ENCODE measurements around the gene LTBP3. TPM values are rescaled to one million over a fixed set of nuclear protein-coding genes. Genes with fewer than 3 reads are reported as not detected.

The LTBP3 gene
- total and polyA plus RNA-seq, 2 of the 13 experiments (the other 11 are each of a cell fraction or from before 2014, with no cell fraction given): 12.2 to 68.1 TPM

DNA sequence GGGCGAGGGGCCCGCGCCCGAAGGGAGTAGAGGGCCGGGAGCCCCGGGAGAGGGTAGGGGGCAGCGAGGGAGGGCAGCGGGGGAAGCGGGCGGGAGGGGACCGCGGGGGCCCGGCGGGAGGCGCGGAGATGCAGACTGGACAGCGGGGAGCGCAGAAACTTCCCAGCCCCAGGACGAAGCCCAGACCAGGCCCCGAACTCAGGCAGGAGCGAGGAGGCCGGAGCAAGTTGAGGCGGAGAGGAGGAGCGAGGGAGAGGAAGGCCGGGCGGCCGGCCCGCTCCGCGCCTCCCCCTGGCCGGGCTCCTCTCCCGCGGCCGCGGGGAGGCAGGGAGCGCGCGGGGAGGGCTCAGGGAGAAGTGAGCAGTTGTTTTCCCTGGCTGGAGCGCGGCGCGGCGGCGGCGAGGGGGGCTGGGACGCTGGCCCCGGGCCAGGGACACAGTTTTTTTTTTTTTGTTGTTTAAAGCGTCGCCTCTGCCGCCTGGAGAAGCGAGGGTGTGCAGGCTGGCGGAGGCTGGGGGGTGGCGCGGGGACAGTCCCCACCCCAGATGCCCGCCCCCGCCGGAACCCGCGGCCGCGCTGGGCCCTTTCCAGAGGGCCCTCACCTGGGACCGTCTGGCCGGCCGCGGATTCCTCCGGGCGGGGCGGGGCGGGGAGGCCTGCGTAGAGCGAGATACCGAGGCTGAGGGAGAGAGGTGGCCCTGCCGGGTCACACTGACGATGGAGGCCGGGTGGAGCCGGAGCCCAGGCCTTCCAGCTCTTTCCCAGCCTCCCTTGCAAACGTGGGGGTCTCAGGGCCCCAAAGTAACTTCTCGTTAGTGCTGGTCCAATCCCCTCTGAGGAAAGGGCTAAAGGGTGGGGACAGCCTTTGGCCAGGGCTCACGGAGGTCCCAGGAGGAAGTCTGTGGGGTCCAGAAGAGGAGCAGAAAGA lies at the start of gene LTBP3 (continued):
- TF ChIP-seq PCBP1 (IDR thresholded peaks at IDR 0.05; ENCODE audit: borderline replicate concordance, low read depth, low read length): no peak
- TF ChIP-seq IKZF4 (CRISPR knock-in tag; IDR thresholded peaks at IDR 0.05; ENCODE audit: borderline replicate concordance, low read depth, not compliant biosample characterization): peak; percentile 60
- no peak for TF ChIP-seq ZNF747 (CRISPR knock-in tag; IDR thresholded peaks at IDR 0.05; ENCODE audit: borderline replicate concordance)
- TF ChIP-seq TP53 (CRISPR knock-in tag; conservative IDR thresholded peaks at IDR 0.05): no peak
- TF ChIP-seq HHEX (CRISPR knock-in tag; IDR thresholded peaks at IDR 0.05): no peak
- TF ChIP-seq ZBTB7B (CRISPR knock-in tag; IDR thresholded peaks at IDR 0.05): peak; percentile 53; the same call in 1 of the 2 replicates
- TF ChIP-seq, protein P1, sequence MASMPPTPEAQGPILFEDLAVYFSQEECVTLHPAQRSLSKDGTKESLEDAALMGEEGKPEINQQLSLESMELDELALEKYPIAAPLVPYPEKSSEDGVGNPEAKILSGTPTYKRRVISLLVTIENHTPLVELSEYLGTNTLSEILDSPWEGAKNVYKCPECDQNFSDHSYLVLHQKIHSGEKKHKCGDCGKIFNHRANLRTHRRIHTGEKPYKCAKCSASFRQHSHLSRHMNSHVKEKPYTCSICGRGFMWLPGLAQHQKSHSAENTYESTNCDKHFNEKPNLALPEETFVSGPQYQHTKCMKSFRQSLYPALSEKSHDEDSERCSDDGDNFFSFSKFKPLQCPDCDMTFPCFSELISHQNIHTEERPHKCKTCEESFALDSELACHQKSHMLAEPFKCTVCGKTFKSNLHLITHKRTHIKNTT (CRISPR knock-in tag; IDR thresholded peaks at IDR 0.05): no peak
- no peak for TF ChIP-seq ZNF431 (CRISPR knock-in tag; IDR thresholded peaks at IDR 0.05; ENCODE audit: borderline replicate concordance, low read depth)
- TF ChIP-seq FOXK2 (IDR thresholded peaks at IDR 0.05): no peak
- TF ChIP-seq CREM (IDR thresholded peaks at IDR 0.05): no peak
- no peak for TF ChIP-seq CREM (CRISPR knock-in tag; IDR thresholded peaks at IDR 0.05)
- no peak for TF ChIP-seq RFX5 (IDR thresholded peaks at IDR 0.05; ENCODE audit: low read depth, low read length)
- no peak for TF ChIP-seq ZMYM4 (CRISPR knock-in tag; IDR thresholded peaks at IDR 0.05)
- no peak for TF ChIP-seq KAT2B (IDR thresholded peaks at IDR 0.05; ENCODE audit: borderline replicate concordance, low read depth, low read length)
- no peak for TF ChIP-seq ZNF33B (CRISPR knock-in tag; IDR thresholded peaks at IDR 0.05)
- TF ChIP-seq NAIF1 (CRISPR knock-in tag; IDR thresholded peaks at IDR 0.05; ENCODE audit: borderline replicate concordance): no peak
- peak; percentile 36; the same call in 1 of the 2 replicates for TF ChIP-seq SAP130 (CRISPR knock-in tag; IDR thresholded peaks at IDR 0.05; ENCODE audit: low read depth)
- TF ChIP-seq, protein P2, sequence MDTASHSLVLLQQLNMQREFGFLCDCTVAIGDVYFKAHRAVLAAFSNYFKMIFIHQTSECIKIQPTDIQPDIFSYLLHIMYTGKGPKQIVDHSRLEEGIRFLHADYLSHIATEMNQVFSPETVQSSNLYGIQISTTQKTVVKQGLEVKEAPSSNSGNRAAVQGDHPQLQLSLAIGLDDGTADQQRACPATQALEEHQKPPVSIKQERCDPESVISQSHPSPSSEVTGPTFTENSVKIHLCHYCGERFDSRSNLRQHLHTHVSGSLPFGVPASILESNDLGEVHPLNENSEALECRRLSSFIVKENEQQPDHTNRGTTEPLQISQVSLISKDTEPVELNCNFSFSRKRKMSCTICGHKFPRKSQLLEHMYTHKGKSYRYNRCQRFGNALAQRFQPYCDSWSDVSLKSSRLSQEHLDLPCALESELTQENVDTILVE (CRISPR knock-in tag; IDR thresholded peaks at IDR 0.05): 0 out of 2 replicates have a peak, but pooled peaks have one; percentile 33
- TF ChIP-seq DPF2 (CRISPR knock-in tag; IDR thresholded peaks at IDR 0.05; ENCODE audit: borderline replicate concordance, low read depth): no peak
- TF ChIP-seq, protein P3, sequence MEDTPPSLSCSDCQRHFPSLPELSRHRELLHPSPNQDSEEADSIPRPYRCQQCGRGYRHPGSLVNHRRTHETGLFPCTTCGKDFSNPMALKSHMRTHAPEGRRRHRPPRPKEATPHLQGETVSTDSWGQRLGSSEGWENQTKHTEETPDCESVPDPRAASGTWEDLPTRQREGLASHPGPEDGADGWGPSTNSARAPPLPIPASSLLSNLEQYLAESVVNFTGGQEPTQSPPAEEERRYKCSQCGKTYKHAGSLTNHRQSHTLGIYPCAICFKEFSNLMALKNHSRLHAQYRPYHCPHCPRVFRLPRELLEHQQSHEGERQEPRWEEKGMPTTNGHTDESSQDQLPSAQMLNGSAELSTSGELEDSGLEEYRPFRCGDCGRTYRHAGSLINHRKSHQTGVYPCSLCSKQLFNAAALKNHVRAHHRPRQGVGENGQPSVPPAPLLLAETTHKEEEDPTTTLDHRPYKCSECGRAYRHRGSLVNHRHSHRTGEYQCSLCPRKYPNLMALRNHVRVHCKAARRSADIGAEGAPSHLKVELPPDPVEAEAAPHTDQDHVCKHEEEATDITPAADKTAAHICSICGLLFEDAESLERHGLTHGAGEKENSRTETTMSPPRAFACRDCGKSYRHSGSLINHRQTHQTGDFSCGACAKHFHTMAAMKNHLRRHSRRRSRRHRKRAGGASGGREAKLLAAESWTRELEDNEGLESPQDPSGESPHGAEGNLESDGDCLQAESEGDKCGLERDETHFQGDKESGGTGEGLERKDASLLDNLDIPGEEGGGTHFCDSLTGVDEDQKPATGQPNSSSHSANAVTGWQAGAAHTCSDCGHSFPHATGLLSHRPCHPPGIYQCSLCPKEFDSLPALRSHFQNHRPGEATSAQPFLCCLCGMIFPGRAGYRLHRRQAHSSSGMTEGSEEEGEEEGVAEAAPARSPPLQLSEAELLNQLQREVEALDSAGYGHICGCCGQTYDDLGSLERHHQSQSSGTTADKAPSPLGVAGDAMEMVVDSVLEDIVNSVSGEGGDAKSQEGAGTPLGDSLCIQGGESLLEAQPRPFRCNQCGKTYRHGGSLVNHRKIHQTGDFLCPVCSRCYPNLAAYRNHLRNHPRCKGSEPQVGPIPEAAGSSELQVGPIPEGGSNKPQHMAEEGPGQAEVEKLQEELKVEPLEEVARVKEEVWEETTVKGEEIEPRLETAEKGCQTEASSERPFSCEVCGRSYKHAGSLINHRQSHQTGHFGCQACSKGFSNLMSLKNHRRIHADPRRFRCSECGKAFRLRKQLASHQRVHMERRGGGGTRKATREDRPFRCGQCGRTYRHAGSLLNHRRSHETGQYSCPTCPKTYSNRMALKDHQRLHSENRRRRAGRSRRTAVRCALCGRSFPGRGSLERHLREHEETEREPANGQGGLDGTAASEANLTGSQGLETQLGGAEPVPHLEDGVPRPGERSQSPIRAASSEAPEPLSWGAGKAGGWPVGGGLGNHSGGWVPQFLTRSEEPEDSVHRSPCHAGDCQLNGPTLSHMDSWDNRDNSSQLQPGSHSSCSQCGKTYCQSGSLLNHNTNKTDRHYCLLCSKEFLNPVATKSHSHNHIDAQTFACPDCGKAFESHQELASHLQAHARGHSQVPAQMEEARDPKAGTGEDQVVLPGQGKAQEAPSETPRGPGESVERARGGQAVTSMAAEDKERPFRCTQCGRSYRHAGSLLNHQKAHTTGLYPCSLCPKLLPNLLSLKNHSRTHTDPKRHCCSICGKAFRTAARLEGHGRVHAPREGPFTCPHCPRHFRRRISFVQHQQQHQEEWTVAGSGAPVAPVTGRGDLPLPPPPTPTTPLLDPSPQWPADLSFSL (CRISPR knock-in tag; IDR thresholded peaks at IDR 0.05): no peak
- TF ChIP-seq ZNF766 (CRISPR knock-in tag; IDR thresholded peaks at IDR 0.05; ENCODE audit: borderline replicate concordance): no peak
- no peak for TF ChIP-seq ZNF136 (CRISPR knock-in tag; IDR thresholded peaks at IDR 0.05; ENCODE audit: low read depth)
